Measurements from ENCODE around the gene DHX36.

DNA sequence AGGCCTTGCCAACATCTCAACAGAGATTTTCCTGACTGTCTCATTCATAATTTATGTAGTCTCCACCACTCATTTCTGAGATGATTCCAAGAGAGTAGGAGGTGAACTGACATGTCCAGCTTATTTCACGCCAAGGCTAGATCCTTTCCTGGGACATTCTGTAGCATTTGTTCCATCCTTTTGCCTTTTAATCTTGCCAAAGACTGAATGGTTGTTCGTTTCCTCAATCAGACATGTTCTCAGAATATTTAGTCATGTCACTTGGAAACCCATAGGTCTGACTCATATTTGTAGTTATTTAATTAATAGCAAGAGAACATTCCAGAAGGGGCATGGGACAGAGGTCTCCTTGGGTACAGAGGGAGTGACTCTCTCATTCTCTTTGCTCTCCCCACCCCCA, 80.9 kb downstream of the DHX36 start:
- TF ChIP-seq, protein P1, sequence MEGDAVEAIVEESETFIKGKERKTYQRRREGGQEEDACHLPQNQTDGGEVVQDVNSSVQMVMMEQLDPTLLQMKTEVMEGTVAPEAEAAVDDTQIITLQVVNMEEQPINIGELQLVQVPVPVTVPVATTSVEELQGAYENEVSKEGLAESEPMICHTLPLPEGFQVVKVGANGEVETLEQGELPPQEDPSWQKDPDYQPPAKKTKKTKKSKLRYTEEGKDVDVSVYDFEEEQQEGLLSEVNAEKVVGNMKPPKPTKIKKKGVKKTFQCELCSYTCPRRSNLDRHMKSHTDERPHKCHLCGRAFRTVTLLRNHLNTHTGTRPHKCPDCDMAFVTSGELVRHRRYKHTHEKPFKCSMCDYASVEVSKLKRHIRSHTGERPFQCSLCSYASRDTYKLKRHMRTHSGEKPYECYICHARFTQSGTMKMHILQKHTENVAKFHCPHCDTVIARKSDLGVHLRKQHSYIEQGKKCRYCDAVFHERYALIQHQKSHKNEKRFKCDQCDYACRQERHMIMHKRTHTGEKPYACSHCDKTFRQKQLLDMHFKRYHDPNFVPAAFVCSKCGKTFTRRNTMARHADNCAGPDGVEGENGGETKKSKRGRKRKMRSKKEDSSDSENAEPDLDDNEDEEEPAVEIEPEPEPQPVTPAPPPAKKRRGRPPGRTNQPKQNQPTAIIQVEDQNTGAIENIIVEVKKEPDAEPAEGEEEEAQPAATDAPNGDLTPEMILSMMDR (IDR thresholded peaks at IDR 0.05): no peak
- TF ChIP-seq POLR2A (IDR thresholded peaks at IDR 0.05): no peak

All from uterus (tissue), 2 donors.